Spinal cord (tissue), 10 donors: Measurements from ENCODE around the gene SOWAHD. TPM values are rescaled to one million over a fixed set of nuclear protein-coding genes. Genes with fewer than 3 reads are reported as not detected.
"Not testable (repeated sequence)": the region's sequence is repeated elsewhere in the genome, so short reads cannot be mapped to it uniquely, and the experiment has no call there.

Experiments
- DNase-seq, 6 donors: peaks; one replicate each; pipeline versions ENCODE4 v3.0.0 to v3.0.0-alpha.2; 2013 to 2015; ENCODE audit warnings: low spot score in 6 of 6, low read depth in 4 of 6
- H3K27ac ChIP-seq: one replicate; pipeline ENCODE4 v1.5.1; 2013; ENCODE audit warnings: low read depth, low read length, control low read depth
- H3K27me3 ChIP-seq: one replicate; pipeline ENCODE4 v1.6.1; 2013; ENCODE audit warnings: low read length; ENCODE audit not compliant: control insufficient read depth, insufficient read depth
- H3K36me3 ChIP-seq: one replicate; pipeline ENCODE4 v1.6.1; 2013; ENCODE audit warnings: low read length; ENCODE audit not compliant: control insufficient read depth, insufficient read depth
- H3K4me1 ChIP-seq: one replicate; pipeline ENCODE4 v1.6.1; 2013; ENCODE audit warnings: low read length; ENCODE audit not compliant: control insufficient read depth, insufficient read depth
- H3K4me3 ChIP-seq: one replicate; pipeline ENCODE4 v1.5.1; 2013; ENCODE audit warnings: low read depth, low read length, control low read depth
- H3K9me3 ChIP-seq: one replicate; pipeline ENCODE4 v1.6.1; 2013; ENCODE audit warnings: low read length; ENCODE audit not compliant: control insufficient read depth, insufficient read depth
- WGBS: methylation state at CpG from one replicate; pipeline ENCODE4 v1.1.5; 2013; ENCODE audit warnings: missing lambda C conversion rate; ENCODE audit not compliant: insufficient coverage; 5-methylcytosine and 5-hydroxymethylcytosine counted together
- polyA plus RNA-seq, 2 donors: library from polyadenylated mRNA; unstranded; fragments of 120-200 nt; gene quantifications; one replicate each; pipeline ENCODE4 v1.2.1, GENCODE V29; 2013; ENCODE audit not compliant: insufficient read length in 2 of 2
- small RNA-seq: library from RNA; depleted of rRNA; stranded (forward); fragments of <200 nt; gene quantifications from one replicate; pipeline ENCODE3, GENCODE V24; 2014; ENCODE audit warnings: low replicate concordance
- total RNA-seq, 2 donors: library from RNA; depleted of rRNA in 1 of 2; stranded (reverse); fragments of 120-200 nt in 1 of 2; fragments of >200 nt in 1 of 2; gene quantifications; one replicate each; pipeline versions ENCODE4 v1.2.3 to v1.2.4, GENCODE V29; 2013 to 2014
- donor health status: healthy.

Gene SOWAHD
- total and polyA plus RNA-seq, 4 donors: 0.50 to 1.7 (median 0.97) TPM

- H3K27ac ChIP-seq, H3K27me3 ChIP-seq, H3K4me3 ChIP-seq, H3K36me3 ChIP-seq, H3K4me1 ChIP-seq, DNase-seq, H3K9me3 ChIP-seq: not testable (repeated sequence)
- no CpG with 5 or more reads among the region's 4 CpGs for WGBS
Observed at GRCh38 chrX:119808461-119808860, 50.1 kb downstream of the SOWAHD start.

GRCh38 chrX:119809185-119809666 lies 50.8 kb downstream of the SOWAHD start:
- Histone ChIP-seq H3K4me1 (no peaks in the 10 kb centered on the region), H3K4me3 (no peak overlapping the region), H3K36me3 (no peaks in the 10 kb centered on the region), H3K27me3 (no peaks in the 10 kb centered on the region), H3K9me3 (no peaks in the 10 kb centered on the region), H3K27ac (no peak overlapping the region)
- WGBS: 33% methylated on average over 1 of the region's 1 CpG
- DNase-seq: no peak

Small RNA genes within 50 kb of the gene (small RNA-seq; reads per million reads assigned to genes)
- not detected for gene SNORA69

Other genes starting within 250 kb of the SOWAHD start
- gene STEEP1, start 193.2 kb upstream of the SOWAHD start, total RNA-seq: 10 to 100 TPM; 37.7 to 39.8 TPM
- 10 to 100 TPM; 27.8 to 32.9 TPM for gene STEEP1, start 193.2 kb upstream of the SOWAHD start, polyA plus RNA-seq
- 10 to 100 TPM; 44.0 to 46.6 TPM for gene UBE2A, start 184.0 kb upstream of the SOWAHD start, total RNA-seq
- gene UBE2A, start 184.0 kb upstream of the SOWAHD start, polyA plus RNA-seq: 10 to 100 TPM; 93.2 to 98.9 TPM
- gene NKRF, start 152.2 kb upstream of the SOWAHD start, total RNA-seq: 10 to 100 TPM in 1 of 2 donors, 1 to 10 TPM in 1; 6.4 to 22.4 TPM
- gene NKRF, start 152.2 kb upstream of the SOWAHD start, polyA plus RNA-seq: 10 to 100 TPM; 22.2 to 27.0 TPM
- gene SEPTIN6, start 65.4 kb upstream of the SOWAHD start, total RNA-seq: 10 to 100 TPM; 40.0 to 52.7 TPM
- gene SEPTIN6, start 65.4 kb upstream of the SOWAHD start, polyA plus RNA-seq: 10 to 100 TPM; 69.2 to 73.7 TPM
- 1,000 to 10,000 TPM; 1,424 to 2,585 TPM for gene RPL39, start 33.0 kb downstream of the SOWAHD start, total RNA-seq
- 1,000 to 10,000 TPM; 1,050 to 1,061 TPM for gene RPL39, start 33.0 kb downstream of the SOWAHD start, polyA plus RNA-seq
- 1 to 10 TPM; 3.9 to 6.3 TPM for gene UPF3B, start 94.4 kb downstream of the SOWAHD start, total RNA-seq
- gene UPF3B, start 94.4 kb downstream of the SOWAHD start, polyA plus RNA-seq: 10 to 100 TPM; 23.4 to 25.3 TPM
- 10 to 100 TPM in 1 of 2 donors, 1 to 10 TPM in 1; 8.8 to 16.0 TPM for gene RNF113A, start 113.1 kb downstream of the SOWAHD start, total RNA-seq
- gene RNF113A, start 113.1 kb downstream of the SOWAHD start, polyA plus RNA-seq: 10 to 100 TPM; 17.9 to 18.5 TPM
- 100 to 1,000 TPM in 1 of 2 donors, 10 to 100 TPM in 1; 59.9 to 240 TPM for gene NDUFA1, start 113.2 kb downstream of the SOWAHD start, total RNA-seq
- 100 to 1,000 TPM; 123 to 135 TPM for gene NDUFA1, start 113.2 kb downstream of the SOWAHD start, polyA plus RNA-seq
- 10 to 100 TPM in 1 of 2 donors, under 1 TPM in 1; 0.99 to 16.3 TPM for gene AKAP14, start 137.3 kb downstream of the SOWAHD start, total RNA-seq
- gene AKAP14, start 137.3 kb downstream of the SOWAHD start, polyA plus RNA-seq: 1 to 10 TPM; 2.0 to 3.3 TPM
- gene NKAP, start 185.2 kb downstream of the SOWAHD start, total RNA-seq: 1 to 10 TPM; 8.9 to 9.8 TPM
- gene NKAP, start 185.2 kb downstream of the SOWAHD start, polyA plus RNA-seq: 10 to 100 TPM; 13.5 to 14.5 TPM